Esophagus muscularis mucosa (tissue), 4 donors: Measurements from ENCODE around the gene LLGL1.

Experiments used
- CTCF ChIP-seq, 3 experiments: fragments of 200-600 bp in 2 of 3; fragments of 450-650 bp in 1 of 3; sonication (generic) in 2 of 3; IDR thresholded peaks; one replicate each; pipeline ENCODE4 v1.5.1; 2017 to 2019; ENCODE audit warnings: antibody characterized with exemption in 3 of 3, mild to moderate bottlenecking in 2 of 3, moderate library complexity in 1 of 3
- EP300 ChIP-seq: sonication (generic); formaldehyde crosslinking; IDR thresholded peaks from one replicate; pipeline ENCODE4 v1.6.1; 2017; ENCODE audit warnings: antibody characterized with exemption
- POLR2A ChIP-seq: fragments of 450-650 bp; IDR thresholded peaks from one replicate; pipeline ENCODE4 v1.6.1; 2017; ENCODE audit warnings: antibody characterized with exemption, moderate library complexity, mild to moderate bottlenecking, low read depth
- POLR2AphosphoS5 ChIP-seq, 2 donors: sonication (generic); formaldehyde crosslinking; IDR thresholded peaks; one replicate each; pipeline ENCODE4 v1.6.1; 2017; ENCODE audit warnings: antibody characterized with exemption in 2 of 2

GRCh38 chr17:18177133-18177532 is 48.3 kb upstream of the LLGL1 start:
- TF ChIP-seq CTCF (IDR thresholded peaks at IDR 0.05) (no peak), POLR2AphosphoS5 (IDR thresholded peaks at IDR 0.05) (no peak), POLR2A (no peak), EP300 (no peak)
